Suprapubic skin (tissue), 4 donors: ENCODE results near the gene FRMD7. TPM values are rescaled to one million over a fixed set of nuclear protein-coding genes. Genes with fewer than 3 reads are reported as not detected.
"Not testable (repeated sequence)": the region's sequence is repeated elsewhere in the genome, so short reads cannot be mapped to it uniquely, and the experiment has no call there.

ENCODE experiments used
- DNase-seq, 2 donors: peaks; one replicate each; pipeline ENCODE4 v3.0.0-alpha.2; 2019; ENCODE audit warnings: low spot score in 2 of 2
- H3K27ac ChIP-seq: fragments of 200-600 bp; sonication (generic); one replicate; pipeline ENCODE4 v1.5.1; 2019
- H3K27me3 ChIP-seq: fragments of 200-600 bp; sonication (generic); one replicate; pipeline ENCODE4 v1.5.1; 2019
- H3K36me3 ChIP-seq: fragments of 200-600 bp; sonication (generic); one replicate; pipeline ENCODE4 v1.5.1; 2019
- H3K4me1 ChIP-seq: fragments of 200-600 bp; sonication (generic); one replicate; pipeline ENCODE4 v1.5.1; 2019
- H3K4me3 ChIP-seq: fragments of 200-600 bp; sonication (generic); one replicate; pipeline ENCODE4 v1.5.1; 2019; ENCODE audit warnings: mild to moderate bottlenecking
- H3K9me3 ChIP-seq: fragments of 200-600 bp; sonication (generic); one replicate; pipeline ENCODE4 v1.5.1; 2019
- CTCF ChIP-seq, 2 donors: fragments of 200-600 bp in 1 of 2; fragments of 450-650 bp in 1 of 2; sonication (generic) in 1 of 2; IDR thresholded peaks; one replicate each; pipeline ENCODE4 v1.5.1; 2016 to 2019; ENCODE audit warnings: antibody characterized with exemption in 2 of 2, mild to moderate bottlenecking in 1 of 2, moderate library complexity in 1 of 2
- EP300 ChIP-seq: sonication (generic); formaldehyde crosslinking; IDR thresholded peaks from one replicate; pipeline ENCODE4 v1.6.1; 2017; ENCODE audit warnings: antibody characterized with exemption
- POLR2A ChIP-seq, 2 donors: fragments of 450-650 bp; IDR thresholded peaks; one replicate each; pipeline ENCODE4 v1.6.1; 2017; ENCODE audit warnings: antibody characterized with exemption in 2 of 2, mild to moderate bottlenecking in 2 of 2, moderate library complexity in 2 of 2
- POLR2AphosphoS5 ChIP-seq, 3 donors: sonication (generic); formaldehyde crosslinking; IDR thresholded peaks; one replicate each; pipeline ENCODE4 v1.6.1; 2017; ENCODE audit warnings: antibody characterized with exemption in 3 of 3
- WGBS: methylation state at CpG from one replicate; pipeline ENCODE4 v1.1.5; 2018; 5-methylcytosine and 5-hydroxymethylcytosine counted together
- total RNA-seq, 4 donors: library from RNA; depleted of rRNA; stranded (reverse); fragments of >200 nt; gene quantifications; one replicate each; pipeline ENCODE4 v1.1.0, GENCODE V29; 2016

Gene FRMD7
- total RNA-seq, 4 donors from 2014 or later = 0.34 to 0.36 TPM; not detected in 2

- Histone ChIP-seq H3K4me3 (no peak overlapping the region), H3K9me3 (no peaks in the 10 kb centered on the region), H3K27me3 (no peaks in the 10 kb centered on the region), H3K36me3 (no peaks in the 10 kb centered on the region), H3K27ac (no peak overlapping the region), H3K4me1 (no peaks in the 10 kb centered on the region)
- DNase-seq = no peak
- TF ChIP-seq EP300 (no peak), POLR2A (IDR thresholded peaks at IDR 0.05) (no peak), POLR2AphosphoS5 (IDR thresholded peaks at IDR 0.05) (no peak), CTCF (IDR thresholded peaks at IDR 0.05) (no peak)
Observed at GRCh38 chrX:132165651-132166050, 37.8 kb upstream of the FRMD7 start.

- Histone ChIP-seq H3K27me3 (no peaks in the 10 kb centered on the region), H3K9me3 (no peaks in the 10 kb centered on the region), H3K4me3 (no peak overlapping the region), H3K4me1 (no peaks in the 10 kb centered on the region), H3K27ac (no peak overlapping the region), H3K36me3 (no peaks in the 10 kb centered on the region)
- DNase-seq = no peak
- TF ChIP-seq EP300 = no peak
- TF ChIP-seq POLR2AphosphoS5 (IDR thresholded peaks at IDR 0.05) = no peak
- no peak for TF ChIP-seq CTCF (IDR thresholded peaks at IDR 0.05)
- TF ChIP-seq POLR2A (IDR thresholded peaks at IDR 0.05) = no peak
Observed at GRCh38 chrX:132165005-132165404, 37.2 kb upstream of the FRMD7 start.

GRCh38 chrX:132163094-132163493, 35.3 kb upstream of the FRMD7 start:
- not testable (repeated sequence) for H3K9me3 ChIP-seq, H3K27me3 ChIP-seq, H3K27ac ChIP-seq, H3K4me3 ChIP-seq, DNase-seq, H3K4me1 ChIP-seq, H3K36me3 ChIP-seq
- WGBS = 95% methylated on average over 2 of the region's 3 CpGs

- Histone ChIP-seq H3K9me3 (no peaks in the 10 kb centered on the region), H3K27me3 (no peaks in the 10 kb centered on the region), H3K4me1 (no peaks in the 10 kb centered on the region), H3K27ac (no peak overlapping the region), H3K36me3 (no peaks in the 10 kb centered on the region), H3K4me3 (no peak overlapping the region)
- WGBS = 56% methylated on average over 4 of the region's 4 CpGs
- TF ChIP-seq POLR2A (IDR thresholded peaks at IDR 0.05) (no peak), EP300 (no peak), CTCF (IDR thresholded peaks at IDR 0.05) (no peak)
- no peak for DNase-seq
Observed at GRCh38 chrX:132153166-132153565, 25.3 kb upstream of the FRMD7 start.

- no peak for DNase-seq
- no peak overlapping the region for H3K27ac ChIP-seq
- no peaks in the 10 kb centered on the region for H3K4me1 ChIP-seq
- WGBS = 32% methylated on average over 1 of the region's 1 CpG
- no peak overlapping the region for H3K4me3 ChIP-seq
- TF ChIP-seq CTCF (IDR thresholded peaks at IDR 0.05) = no peak
- no peak for TF ChIP-seq POLR2AphosphoS5 (IDR thresholded peaks at IDR 0.05)
- TF ChIP-seq EP300 = no peak
- no peak for TF ChIP-seq POLR2A (IDR thresholded peaks at IDR 0.05)
- H3K9me3 ChIP-seq = no peaks in the 10 kb centered on the region
- H3K36me3 ChIP-seq = no peaks in the 10 kb centered on the region
- no peaks in the 10 kb centered on the region for H3K27me3 ChIP-seq
Observed at GRCh38 chrX:132146456-132146855, 18.6 kb upstream of the FRMD7 start.

GRCh38 chrX:132144061-132144460, 16.2 kb upstream of the FRMD7 start:
- Histone ChIP-seq H3K4me1 (no peaks in the 10 kb centered on the region), H3K4me3 (no peak overlapping the region), H3K36me3 (no peaks in the 10 kb centered on the region), H3K9me3 (no peaks in the 10 kb centered on the region), H3K27ac (no peak overlapping the region), H3K27me3 (no peaks in the 10 kb centered on the region)
- WGBS = 54% methylated on average over 2 of the region's 2 CpGs
- TF ChIP-seq POLR2A (IDR thresholded peaks at IDR 0.05) (no peak), CTCF (IDR thresholded peaks at IDR 0.05) (no peak), EP300 (no peak), POLR2AphosphoS5 (IDR thresholded peaks at IDR 0.05) (no peak)
- DNase-seq = no peak
